GM12878 (cell line): ENCODE data around the gene PCBD1. TPM values are rescaled to one million over a fixed set of nuclear protein-coding genes. Genes with fewer than 3 reads are reported as not detected.

Experiments used
- ATAC-seq: fragments of 200-7000 bp; cut with Tn5 transposase; 3 replicates; pipeline ENCODE4 v1.9.1; 2020; ENCODE audit warnings: mild to moderate bottlenecking, moderate library complexity
- BruUV-seq: library from RNA; stranded (reverse); fragments of 400-500 nt; replicated peaks from 2 replicates; lab custom pipeline; 2021; lab: Mats Ljungman, UMichigan
- CTCF ChIA-PET: fragments of 300-600 bp; sonication (Branson Sonifier 250); formaldehyde crosslinking; extraction: SDS; loops from one replicate; lab custom pipeline; 2021; ENCODE audit warnings: inconsistent platforms; lab: Yijun Ruan, JAX
- POLR2A ChIA-PET: fragments of 350-600 bp; formaldehyde crosslinking; extraction: SDS; loops from one replicate; lab custom pipeline; 2021; ENCODE audit warnings: inconsistent platforms; lab: Charles Lee
- RAD21 ChIA-PET: fragments of 300-600 bp; sonication (Branson Sonifier 250); formaldehyde crosslinking; loops from one replicate; lab custom pipeline; 2023; ENCODE audit warnings: antibody characterized with exemption; ENCODE audit not compliant: unreplicated experiment; lab: Charles Lee
- SMC1A ChIA-PET: fragments of 300-600 bp; sonication (Branson Sonifier 250); formaldehyde crosslinking; loops from one replicate; lab custom pipeline; 2023; ENCODE audit not compliant: unreplicated experiment, uncharacterized antibody; lab: Charles Lee
- DNase-seq: peaks from one replicate; pipeline ENCODE4 v3.0.0-alpha.2; 2011; ENCODE audit warnings: low read depth, low spot score
- FAIRE-seq: peaks from 3 replicates; lab custom pipeline; 2011; peaks lifted over from hg19 to GRCh38; lab: Jason Lieb, UNC
- H2AFZ ChIP-seq: 2 replicates; pipeline ENCODE4 v1.6.0; 2011; ENCODE audit warnings: low read depth, low read length, control low read depth; ENCODE audit not compliant: control insufficient read depth
- H3K27ac ChIP-seq: 2 replicates; pipeline ENCODE4 v1.5.1; 2011; ENCODE audit warnings: control low read depth; ENCODE audit not compliant: control insufficient read depth, insufficient read depth
- H3K27me3 ChIP-seq, 2 experiments: replicated peaks in 1 of 2; 2 replicates each; pipeline versions ENCODE4 v1.6.0 to v1.6.1; 2011; ENCODE audit warnings: low read length in 1 of 2; ENCODE audit not compliant: control insufficient read depth in 2 of 2, insufficient read depth in 2 of 2
- H3K36me3 ChIP-seq, 2 experiments: 2 replicates each; pipeline ENCODE4 v1.5.1; 2011; ENCODE audit warnings: low read length in 1 of 2; ENCODE audit not compliant: control insufficient read depth in 2 of 2, insufficient read depth in 2 of 2
- H3K4me1 ChIP-seq: 2 replicates; pipeline ENCODE4 v1.6.1; 2011; ENCODE audit warnings: mild to moderate bottlenecking, low read length, moderate library complexity, mixed read lengths; ENCODE audit not compliant: control insufficient read depth, insufficient read depth
- H3K4me2 ChIP-seq: 2 replicates; pipeline ENCODE4 v1.6.0; 2011; ENCODE audit warnings: control low read depth; ENCODE audit not compliant: control insufficient read depth, insufficient read depth
- H3K4me3 ChIP-seq: fragments of 200-600 bp; sonication (generic); 2 replicates; pipeline ENCODE4 v1.5.1; 2016
- H3K79me2 ChIP-seq: 2 replicates; pipeline ENCODE4 v1.6.0; 2011; ENCODE audit warnings: low read length; ENCODE audit not compliant: control insufficient read depth, insufficient read depth
- H3K9ac ChIP-seq: 2 replicates; pipeline ENCODE4 v1.8.0; 2011; ENCODE audit warnings: low read length, control low read depth, mixed read lengths; ENCODE audit not compliant: control insufficient read depth, insufficient read depth
- H3K9me3 ChIP-seq: replicated peaks from 3 replicates; pipeline ENCODE4 v1.5.1; 2011; ENCODE audit warnings: mild to moderate bottlenecking, low read length; ENCODE audit not compliant: control insufficient read depth, insufficient read depth
- H4K20me1 ChIP-seq: 2 replicates; pipeline ENCODE4 v1.6.0; 2011; ENCODE audit not compliant: control insufficient read depth, insufficient read depth
- BCL3 ChIP-seq: IDR thresholded peaks from 2 replicates; pipeline ENCODE4 v1.6.1; 2011; ENCODE audit warnings: borderline replicate concordance, low read depth, mild to moderate bottlenecking, moderate library complexity, low read length; ENCODE audit not compliant: insufficient read depth, poor library complexity, severe bottlenecking
- BMI1 ChIP-seq: fragments of 450-650 bp; IDR thresholded peaks from 2 replicates; pipeline ENCODE4 v1.6.1; 2016; ENCODE audit warnings: mild to moderate bottlenecking, moderate library complexity, borderline replicate concordance
- CBFB ChIP-seq: IDR thresholded peaks from 2 replicates; pipeline ENCODE4 v1.6.1; 2016; ENCODE audit warnings: antibody characterized with exemption, low read depth
- CUX1 ChIP-seq: IDR thresholded peaks from 2 replicates; pipeline ENCODE4 v1.6.1; 2012; ENCODE audit warnings: improper control_type of control experiment, low read depth, low read length; ENCODE audit not compliant: insufficient replicate concordance
- FOXK2 ChIP-seq: fragments of 450-650 bp; IDR thresholded peaks from 2 replicates; pipeline ENCODE4 v1.6.1; 2017; ENCODE audit warnings: mild to moderate bottlenecking, moderate library complexity
- KDM1A ChIP-seq: fragments of 200-600 bp; sonication (generic); IDR thresholded peaks from 2 replicates; pipeline ENCODE4 v1.6.1; 2016; ENCODE audit warnings: borderline replicate concordance
- NRF1 ChIP-seq: conservative IDR thresholded peaks from 2 replicates; pipeline ENCODE4 v1.6.1; 2011; ENCODE audit warnings: mild to moderate bottlenecking, low read depth, low read length, improper control_type of control experiment
- RELA ChIP-seq: fragments of 450-650 bp; IDR thresholded peaks from 2 replicates; pipeline ENCODE4 v1.8.0; 2014; ENCODE audit warnings: borderline replicate concordance; ENCODE audit not compliant: partially characterized antibody
- SREBF2 ChIP-seq: IDR thresholded peaks from 2 replicates; pipeline ENCODE4 v1.6.1; 2012; ENCODE audit warnings: mild to moderate bottlenecking, low read length
- USF1 ChIP-seq: IDR thresholded peaks from 2 replicates; pipeline ENCODE4 v1.6.1; 2011; ENCODE audit warnings: borderline replicate concordance, low read depth, mild to moderate bottlenecking, moderate library complexity, mixed read lengths, low read length; ENCODE audit not compliant: insufficient read depth; ENCODE audit errors: extremely low read length
- ZBTB4 ChIP-seq: fragments of 450-650 bp; formaldehyde crosslinking; IDR thresholded peaks from 2 replicates; pipeline ENCODE4 v1.4.0; 2022; ENCODE audit warnings: mild to moderate bottlenecking, moderate library complexity
- ZNF274 ChIP-seq: IDR thresholded peaks from one replicate; pipeline ENCODE4 v1.8.0; 2011; ENCODE audit not compliant: insufficient read length, insufficient read depth
- WGBS: methylation state at CpG from one replicate; pipeline ENCODE4 v1.1.6; 2016; ENCODE audit warnings: low lambda C conversion rate; ENCODE audit not compliant: insufficient replicate concordance, insufficient coverage; ENCODE audit errors: missing lambda C conversion rate; 5-methylcytosine and 5-hydroxymethylcytosine counted together
- in situ Hi-C: fragments of 300-500 bp; cut with MboI; formaldehyde crosslinking; loops from 9 replicates; pipeline ENCODE4 v1.14.3; 2018; ENCODE audit warnings: mixed read lengths
- intact Hi-C: fragments of 100-400 bp; cut with micrococcal nuclease; formaldehyde crosslinking; loops from one replicate; pipeline ENCODE4 v1.14.2; 2022; ENCODE audit not compliant: unreplicated experiment
- polyA plus RNA-seq, 11 experiments: library from polyadenylated mRNA; depleted of rRNA in 4 of 11; unstranded in 6 of 11; stranded (reverse) in 5 of 11; fragments of >200 nt; fragmentation: Nextera tagmentation in 4 of 11; fragmentation: Illumina TruSeq in 1 of 11; extraction: Ambion mirVana in 4 of 11; extraction: Trizol in 1 of 11; gene quantifications; 1 replicate in 1 of 11; 2 replicates in 10 of 11; pipeline versions ENCODE4 v1.2.1 to v1.2.3, GENCODE V29; 2011 to 2016; ENCODE audit warnings: inconsistent platforms in 2 of 11, missing spikeins in 2 of 11, low read depth in 1 of 11
- total RNA-seq, 4 experiments: library from RNA; depleted of rRNA in 3 of 4; stranded (reverse); fragments of >200 nt in 3 of 4; fragmentation: Illumina TruSeq in 1 of 4; extraction: Trizol in 1 of 4; gene quantifications; 2 replicates each; pipeline versions ENCODE4 v1.2.1 to v1.2.3, GENCODE V29; 2013 to 2021

PCBD1 gene
- total and polyA plus RNA-seq, 10 of the 15 experiments (the other 5 are each of a cell fraction or from before 2014, with no cell fraction given) = 5.6 to 66.8 (median 34.2) TPM

GRCh38 chr10:70923696-70924095 lies 35.3 kb upstream of the PCBD1 start (continued):
- TF ChIP-seq USF1 = no peak

- Histone ChIP-seq H3K4me1 (no peaks in the 10 kb centered on the region), H3K4me2 (no peak overlapping the region), H3K27me3 (peaks cover 0 to 3% of the 10 kb centered on the region in 2 experiments; a peak in 3 of 4 replicates), H2AFZ (no peak overlapping the region), H4K20me1 (no peaks in the 10 kb centered on the region), H3K9me3 (no peaks in the 10 kb centered on the region), H3K36me3 (no peaks in the 10 kb centered on the region), H3K27ac (no peak overlapping the region), H3K9ac (no peak overlapping the region), H3K4me3 (no peak overlapping the region), H3K79me2 (no peaks in the 10 kb centered on the region)
- BruUV-seq = no TSS peak
- RAD21 ChIA-PET = no interaction called here
- ATAC-seq (no peak), DNase-seq (no peak), FAIRE-seq (no peak)
- CTCF ChIA-PET = interaction anchor here (0.8 kb wide), 1 partner anchor 18 kb away, joined by 3 read pairs; no protein-coding TSS in a partner anchor
- POLR2A ChIA-PET = no interaction called here
- intact Hi-C loops (loop anchor here (10.0 kb wide), 1 partner anchor 124 kb away; no protein-coding TSS in a partner anchor), in situ Hi-C loops (loop anchor here (5.0 kb wide), 2 partner anchors 291 to 366 kb away; partner anchors contain the start of gene UNC5B)
- SMC1A ChIA-PET = interaction anchor here (1.2 kb wide), 2 partner anchors 103 to 287 kb away, joined by 3 to 4 read pairs; no protein-coding TSS in a partner anchor
- 19% methylated on average over 1 of the region's 1 CpG for WGBS
- TF ChIP-seq NRF1 = no peak
- no peak for TF ChIP-seq RELA
- no peak for TF ChIP-seq KDM1A
- TF ChIP-seq BMI1 = no peak
- TF ChIP-seq CUX1 = no peak
- TF ChIP-seq CBFB = no peak
- TF ChIP-seq BCL3 = no peak
- TF ChIP-seq ZNF274 = no peak
- TF ChIP-seq FOXK2 = no peak
- TF ChIP-seq SREBF2 = no peak
- TF ChIP-seq ZBTB4 = no peak
Measured at GRCh38 chr10:70921285-70921684, 32.9 kb upstream of the PCBD1 start.
